Right ventricle myocardium superior (tissue), 1 donor: Measurements from ENCODE around the gene SPATA4. TPM values are rescaled to one million over a fixed set of nuclear protein-coding genes. Genes with fewer than 3 reads are reported as not detected.

Experiments used
- total RNA-seq: library from RNA; stranded (reverse); fragmentation: NEBNext Ultra II Directional; extraction: Animal tissue kit (Norgen Biotek cat#: 25700); gene quantifications from one replicate; pipeline ENCODE4 v1.2.1, GENCODE V29; 2021
- donor health status: DM: no; HTN: yes; CAD: no; lungs with severe emphysema.

SPATA4 gene
- total RNA-seq, 1 donor from 2014 or later: 0.32 TPM

Other genes with a start within 250 kb of the SPATA4 start
- 0.32 TPM for gene WDR17, start 129.7 kb downstream of the SPATA4 start, total RNA-seq
- 2.8 TPM for gene ASB5, start 73.6 kb upstream of the SPATA4 start, total RNA-seq
- gene SPCS3, start 124.4 kb upstream of the SPATA4 start, total RNA-seq: 82.2 TPM